ENCODE data around the gene GIMAP1. TPM values are rescaled to one million over a fixed set of nuclear protein-coding genes. Genes with fewer than 3 reads are reported as not detected.

GIMAP1 gene
- total RNA-seq, 2 experiments from 2014 or later, result 3.6 to 4.7 TPM

- ChIA-PET CTCF (interaction anchor here (0.7 to 1.5 kb wide), 2 partner anchors 9 to 26 kb away, joined by 3 to 4 read pairs; no protein-coding TSS in a partner anchor), POLR2A (no interaction called here)
Observed at GRCh38 chr7:150769768-150770167, 53.4 kb downstream of the GIMAP1 start.

Other genes starting within 250 kb of the GIMAP1 start
- gene GIMAP7, start 201.7 kb upstream of the GIMAP1 start, total RNA-seq, result 10 to 100 TPM; 19.2 to 19.7 TPM
- 10 to 100 TPM; 26.3 to 30.9 TPM for gene GIMAP4, start 149.2 kb upstream of the GIMAP1 start, total RNA-seq
- gene GIMAP6, start 84.2 kb upstream of the GIMAP1 start, total RNA-seq, result 10 to 100 TPM; 26.5 to 27.4 TPM
- gene GIMAP2, start 30.9 kb upstream of the GIMAP1 start, total RNA-seq, result 10 to 100 TPM; 30.6 to 32.1 TPM
- gene GIMAP5, start 20.8 kb downstream of the GIMAP1 start, total RNA-seq, result 10 to 100 TPM; 60.1 to 61.0 TPM
- gene TMEM176B, start 83.8 kb downstream of the GIMAP1 start, total RNA-seq, result not detected
- not detected for gene TMEM176A, start 84.2 kb downstream of the GIMAP1 start, total RNA-seq
- not detected for gene AOC1, start 135.9 kb downstream of the GIMAP1 start, total RNA-seq